AG04449 (cell line): ENCODE measurements around the gene MID2.

Experiments used
- CTCF ChIA-PET: fragments of 350-600 bp; formaldehyde crosslinking; extraction: SDS; loops from one replicate; lab custom pipeline; 2021; ENCODE audit warnings: antibody characterized with exemption; lab: Yijun Ruan, JAX
- POLR2A ChIA-PET: fragments of 400-600, 350-600 bp; formaldehyde crosslinking; extraction: SDS; loops from one replicate; lab custom pipeline; 2020; ENCODE audit warnings: antibody characterized with exemption, inconsistent platforms; lab: Yijun Ruan, JAX
- DNase-seq: peaks from one replicate; pipeline ENCODE4 v3.0.0-alpha.2; 2010; ENCODE audit warnings: low read depth, low spot score
- H3K4me3 ChIP-seq: 2 replicates; pipeline ENCODE4 v1.5.1; 2011; ENCODE audit warnings: low read depth, mild to moderate bottlenecking, control low read depth, low read length
- CTCF ChIP-seq: IDR thresholded peaks from one replicate; pipeline ENCODE4 v1.5.1; 2011; ENCODE audit warnings: mild to moderate bottlenecking, moderate library complexity, low read length, control low read depth, inconsistent platforms; ENCODE audit not compliant: insufficient read depth; ENCODE audit errors: missing control alignments

The MID2 gene

GRCh38 chrX:107827030-107827831 lies 1.6 kb downstream of the MID2 start:
- POLR2A ChIA-PET = no interaction called here
- no peak for DNase-seq
- peak overlapping the region; percentile 54 for H3K4me3 ChIP-seq
- CTCF ChIA-PET = no interaction called here
- no peak for TF ChIP-seq CTCF

GRCh38 chrX:107827852-107828251 lies 2.2 kb downstream of the MID2 start:
- TF ChIP-seq CTCF = no peak
- no peak overlapping the region for H3K4me3 ChIP-seq
- CTCF ChIA-PET = no interaction called here
- POLR2A ChIA-PET = no interaction called here
- no peak for DNase-seq

GRCh38 chrX:107829878-107830277 lies 4.2 kb downstream of the MID2 start:
- POLR2A ChIA-PET = no interaction called here
- TF ChIP-seq CTCF = no peak

GRCh38 chrX:107831071-107831730 lies 5.5 kb downstream of the MID2 start:
- POLR2A ChIA-PET = no interaction called here
- H3K4me3 ChIP-seq = no peak overlapping the region
- no peak for TF ChIP-seq CTCF
- CTCF ChIA-PET = no interaction called here
- DNase-seq = no peak

More at GRCh38 chrX:107829878-107830277, 4.2 kb downstream of the MID2 start:
- CTCF ChIA-PET = no interaction called here
- DNase-seq = no peak
- H3K4me3 ChIP-seq = no peak overlapping the region

- TF ChIP-seq CTCF = no peak
- DNase-seq = no peak
- POLR2A ChIA-PET = no interaction called here
- CTCF ChIA-PET = no interaction called here
- H3K4me3 ChIP-seq = no peak overlapping the region
Measured at GRCh38 chrX:107834275-107835201, 8.9 kb downstream of the MID2 start.
